Colonic mucosa (tissue), 4 donors: ENCODE measurements around the gene CHTOP. TPM values are rescaled to one million over a fixed set of nuclear protein-coding genes. Genes with fewer than 3 reads are reported as not detected.

Source experiments
- DNase-seq: peaks from one replicate; pipeline ENCODE4 v3.0.0-alpha.2; 2020
- H3K27ac ChIP-seq: fragments of 200-600 bp; one replicate; pipeline ENCODE4 v1.8.0; 2021
- H3K27me3 ChIP-seq: fragments of 200-600 bp; one replicate; pipeline ENCODE4 v1.8.0; 2021
- H3K36me3 ChIP-seq: fragments of 200-600 bp; one replicate; pipeline ENCODE4 v1.8.0; 2021
- H3K4me1 ChIP-seq: fragments of 200-600 bp; one replicate; pipeline ENCODE4 v1.8.0; 2021; ENCODE audit warnings: mild to moderate bottlenecking
- H3K4me3 ChIP-seq: fragments of 200-600 bp; one replicate; pipeline ENCODE4 v1.8.0; 2021
- H3K9ac ChIP-seq, 2 donors: one replicate each; pipeline ENCODE4 v1.7.0; 2013; ENCODE audit warnings: control low read depth in 2 of 2, low read depth in 2 of 2, low read length in 2 of 2
- H3K9me3 ChIP-seq: fragments of 200-600 bp; one replicate; pipeline ENCODE4 v1.8.0; 2021
- CTCF ChIP-seq: fragments of 200-600 bp; IDR thresholded peaks from one replicate; pipeline ENCODE4 v1.8.0; 2022; ENCODE audit warnings: antibody characterized with exemption, mild to moderate bottlenecking
- intact Hi-C: fragments of 100-400 bp; cut with DNase I; formaldehyde crosslinking; loops from one replicate; pipeline ENCODE4 v1.14.1; 2022
- total RNA-seq, 2 donors: library from RNA; stranded (reverse); fragmentation: NEBNext Ultra II Directional in 1 of 2; extraction: Animal tissue kit (Norgen Biotek cat#: 25700) in 1 of 2; gene quantifications; one replicate each; pipeline ENCODE4 v1.2.1, GENCODE V29; 2021
- donor health status: healthy.
- donor health status: DM: no; HTN: no; CAD: no.
- donor health status: DM: no; HTN: no; CAD: no.

The CHTOP gene
- total RNA-seq, 2 donors from 2014 or later = 51.3 to 88.6 TPM

GRCh38 chr1:153649137-153649862, 15.4 kb downstream of the CHTOP start:
- Histone ChIP-seq H3K36me3 (peaks cover 6% of the 10 kb centered on the region), H3K9ac (no peak overlapping the region), H3K9me3 (no peaks in the 10 kb centered on the region), H3K27me3 (no peaks in the 10 kb centered on the region), H3K4me1 (peaks cover 6% of the 10 kb centered on the region), H3K4me3 (no peak overlapping the region), H3K27ac (no peak overlapping the region)
- intact Hi-C loops = no loop called here
- DNase-seq = no peak
- TF ChIP-seq CTCF = no peak

GRCh38 chr1:153649863-153650235, 16.0 kb downstream of the CHTOP start:
- TF ChIP-seq CTCF = no peak
- no peaks in the 10 kb centered on the region for H3K9me3 ChIP-seq
- no peak for DNase-seq
- intact Hi-C loops = no loop called here
- no peaks in the 10 kb centered on the region for H3K27me3 ChIP-seq
- H3K4me3 ChIP-seq = no peak overlapping the region
- H3K36me3 ChIP-seq = peaks cover 4% of the 10 kb centered on the region
- H3K4me1 ChIP-seq = peaks cover 6% of the 10 kb centered on the region
- H3K27ac ChIP-seq = no peak overlapping the region
- H3K9ac ChIP-seq = no peak overlapping the region

- Histone ChIP-seq H3K27ac (no peak overlapping the region), H3K9ac (no peak overlapping the region), H3K9me3 (no peaks in the 10 kb centered on the region), H3K36me3 (no peaks in the 10 kb centered on the region), H3K27me3 (no peaks in the 10 kb centered on the region), H3K4me1 (peaks cover 6% of the 10 kb centered on the region), H3K4me3 (no peak overlapping the region)
- TF ChIP-seq CTCF = no peak
- intact Hi-C loops = no loop called here
- no peak for DNase-seq
Observed at GRCh38 chr1:153651771-153652170, 17.9 kb downstream of the CHTOP start.

GRCh38 chr1:153652805-153653500, 19.1 kb downstream of the CHTOP start:
- Histone ChIP-seq H3K27me3 (no peaks in the 10 kb centered on the region), H3K36me3 (no peaks in the 10 kb centered on the region), H3K9me3 (no peaks in the 10 kb centered on the region), H3K4me3 (no peak overlapping the region), H3K27ac (peak overlapping the region; percentile 43), H3K9ac (no peak overlapping the region), H3K4me1 (peaks cover 6% of the 10 kb centered on the region)
- DNase-seq = no peak
- intact Hi-C loops = no loop called here
- no peak for TF ChIP-seq CTCF

- H3K9ac ChIP-seq = no peak overlapping the region
- intact Hi-C loops = no loop called here
- H3K4me1 ChIP-seq = peaks cover 11% of the 10 kb centered on the region
- H3K9me3 ChIP-seq = no peaks in the 10 kb centered on the region
- no peak overlapping the region for H3K27ac ChIP-seq
- TF ChIP-seq CTCF = no peak
- no peaks in the 10 kb centered on the region for H3K27me3 ChIP-seq
- no peaks in the 10 kb centered on the region for H3K36me3 ChIP-seq
- DNase-seq = no peak
- no peak overlapping the region for H3K4me3 ChIP-seq
Observed at GRCh38 chr1:153655333-153655732, 21.5 kb downstream of the CHTOP start.
